ENCODE results near the gene MCCC1. TPM values are rescaled to one million over a fixed set of nuclear protein-coding genes. Genes with fewer than 3 reads are reported as not detected.

MCCC1 gene
- total RNA-seq, 4 donors from 2014 or later, result 24.8 to 58.7 (median 34.7) TPM

GRCh38 chr3:183015185-183015584, 84.1 kb downstream of the MCCC1 start:
- 79% methylated on average over 2 of the region's 2 CpGs for WGBS
- DNase-seq (ENCODE audit: low spot score in 2 of 2), result no peak
- H3K4me1 ChIP-seq, result no peaks in the 10 kb centered on the region
- no peak overlapping the region for H3K27ac ChIP-seq
- no peaks in the 10 kb centered on the region for H3K27me3 ChIP-seq
- H3K36me3 ChIP-seq, result peaks cover 61% of the 10 kb centered on the region
- TF ChIP-seq CTCF (IDR thresholded peaks at IDR 0.05) (no peak), EP300 (IDR thresholded peaks at IDR 0.05) (no peak), POLR2A (IDR thresholded peaks at IDR 0.05) (no peak), POLR2AphosphoS5 (IDR thresholded peaks at IDR 0.05) (no peak)
- no peak overlapping the region for H3K4me3 ChIP-seq
- H3K9me3 ChIP-seq, result no peaks in the 10 kb centered on the region

GRCh38 chr3:183013856-183014255, 85.4 kb downstream of the MCCC1 start:
- Histone ChIP-seq H3K36me3 (peaks cover 49% of the 10 kb centered on the region), H3K9me3 (no peaks in the 10 kb centered on the region), H3K4me3 (no peak overlapping the region), H3K27me3 (no peaks in the 10 kb centered on the region), H3K4me1 (no peaks in the 10 kb centered on the region), H3K27ac (no peak overlapping the region)
- no peak for TF ChIP-seq POLR2A (IDR thresholded peaks at IDR 0.05)
- no peak for TF ChIP-seq CTCF (IDR thresholded peaks at IDR 0.05)
- no peak for DNase-seq (ENCODE audit: low spot score in 2 of 2)
- 88% methylated on average over 6 of the region's 6 CpGs for WGBS

DNA sequence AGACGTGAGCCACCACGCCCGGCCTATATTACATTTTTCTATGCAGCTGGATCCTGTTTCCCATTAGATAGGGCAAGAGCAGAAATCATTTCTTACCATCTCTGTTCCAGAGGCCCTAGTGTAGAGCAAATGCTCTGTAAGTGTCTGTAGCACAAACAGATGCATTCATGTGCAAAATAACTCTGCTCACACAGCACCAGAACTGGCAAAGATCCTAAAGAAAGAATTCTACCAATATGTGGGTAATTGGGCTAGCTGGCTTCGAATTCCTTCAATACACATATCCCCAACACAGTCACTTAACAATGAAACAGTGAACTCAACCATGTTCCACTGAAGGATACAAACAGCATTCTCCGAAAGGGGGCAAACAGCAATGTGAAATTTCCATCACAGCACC, 86.2 kb downstream of the MCCC1 start:
- DNase-seq (ENCODE audit: low spot score in 2 of 2), result no peak
- H3K27me3 ChIP-seq, result no peaks in the 10 kb centered on the region
- TF ChIP-seq POLR2AphosphoS5 (IDR thresholded peaks at IDR 0.05) (no peak), POLR2A (IDR thresholded peaks at IDR 0.05) (no peak), CTCF (IDR thresholded peaks at IDR 0.05) (no peak), EP300 (IDR thresholded peaks at IDR 0.05) (no peak)
- WGBS, result 91% methylated on average over 5 of the region's 5 CpGs
- H3K4me1 ChIP-seq, result no peaks in the 10 kb centered on the region
- no peak overlapping the region for H3K4me3 ChIP-seq
- H3K36me3 ChIP-seq, result peaks cover 44% of the 10 kb centered on the region
- no peaks in the 10 kb centered on the region for H3K9me3 ChIP-seq
- no peak overlapping the region for H3K27ac ChIP-seq

GRCh38 chr3:183008800-183009199, 90.5 kb downstream of the MCCC1 start:
- DNase-seq (ENCODE audit: low spot score in 2 of 2), result no peak
- H3K27me3 ChIP-seq, result no peaks in the 10 kb centered on the region
- no peak for TF ChIP-seq EP300 (IDR thresholded peaks at IDR 0.05)
- no peak for TF ChIP-seq CTCF (IDR thresholded peaks at IDR 0.05)
- no peak for TF ChIP-seq POLR2AphosphoS5 (IDR thresholded peaks at IDR 0.05)
- TF ChIP-seq POLR2A (IDR thresholded peaks at IDR 0.05), result no peak
- peaks cover 10% of the 10 kb centered on the region for H3K36me3 ChIP-seq
- H3K27ac ChIP-seq, result no peak overlapping the region
- no peak overlapping the region for H3K4me3 ChIP-seq
- no peaks in the 10 kb centered on the region for H3K9me3 ChIP-seq
- no peaks in the 10 kb centered on the region for H3K4me1 ChIP-seq

DNA sequence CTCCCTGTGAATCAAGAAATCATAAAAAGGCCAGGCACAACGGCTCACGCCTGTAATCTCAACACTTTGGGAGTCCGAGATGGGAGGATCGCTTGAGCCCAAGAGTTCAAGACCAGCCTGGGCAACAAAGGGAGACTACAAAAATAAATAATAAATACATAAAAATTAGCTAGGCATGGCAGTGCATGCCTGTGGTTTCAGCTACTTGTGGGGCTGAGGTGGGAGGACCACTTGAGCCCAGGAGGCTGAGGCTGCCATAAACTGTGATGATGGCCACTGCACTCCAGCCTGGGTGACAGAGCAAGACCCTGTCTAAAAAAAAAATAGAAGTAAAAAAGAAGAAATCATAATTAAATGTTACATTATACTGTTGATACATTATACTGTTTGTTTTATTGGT, 91.0 kb downstream of the MCCC1 start:
- DNase-seq (ENCODE audit: low spot score in 2 of 2), result no peak
- H3K9me3 ChIP-seq, result no peaks in the 10 kb centered on the region
- 96% methylated on average over 4 of the region's 4 CpGs for WGBS
- TF ChIP-seq CTCF (IDR thresholded peaks at IDR 0.05), result no peak
- TF ChIP-seq POLR2A (IDR thresholded peaks at IDR 0.05), result no peak
- TF ChIP-seq EP300 (IDR thresholded peaks at IDR 0.05), result no peak
- TF ChIP-seq POLR2AphosphoS5 (IDR thresholded peaks at IDR 0.05), result no peak
- peaks cover 7% of the 10 kb centered on the region for H3K36me3 ChIP-seq
- H3K27me3 ChIP-seq, result no peaks in the 10 kb centered on the region
- H3K4me1 ChIP-seq, result no peaks in the 10 kb centered on the region
- H3K4me3 ChIP-seq, result no peak overlapping the region
- no peak overlapping the region for H3K27ac ChIP-seq

Data from suprapubic skin (tissue), 4 donors.